HG02678 (cell line): ENCODE data around the gene ERMAP.
"Not testable (repeated sequence)": the region's sequence is repeated elsewhere in the genome, so short reads cannot be mapped to it uniquely, and the experiment has no call there.

Source experiments
- ATAC-seq: cut with Tn5 transposase; IDR thresholded peaks from one replicate; pipeline ENCODE4 v1.9.1; 2021; ENCODE audit warnings: mild to moderate bottlenecking, moderate library complexity; ENCODE audit not compliant: unreplicated experiment

The ERMAP gene

GRCh38 chr1:42807056-42807668, 9.8 kb upstream of the ERMAP start:
- no peak for ATAC-seq

GRCh38 chr1:42814815-42815214, 2.1 kb upstream of the ERMAP start:
- not testable (repeated sequence) for ATAC-seq

GRCh38 chr1:42815941-42816584, 859 bp upstream of the ERMAP start:
- ATAC-seq, result no peak

GRCh38 chr1:42817440-42817767, 482 bp downstream of the ERMAP start:
- no peak for ATAC-seq

- ATAC-seq, result no peak
Observed at GRCh38 chr1:42817976-42818375, 1.1 kb downstream of the ERMAP start.

- no peak for ATAC-seq
Observed at GRCh38 chr1:42820813-42821212, 3.9 kb downstream of the ERMAP start.

- no peak for ATAC-seq
Observed at GRCh38 chr1:42821690-42822089, 4.8 kb downstream of the ERMAP start.

- ATAC-seq, result no peak
Observed at GRCh38 chr1:42822800-42823392, 6.0 kb downstream of the ERMAP start.

GRCh38 chr1:42824481-42825035, 7.6 kb downstream of the ERMAP start:
- ATAC-seq, result no peak

- ATAC-seq, result no peak
Observed at GRCh38 chr1:42825036-42825851, 8.3 kb downstream of the ERMAP start.

GRCh38 chr1:42830631-42831030, 13.7 kb downstream of the ERMAP start:
- ATAC-seq, result no peak

- ATAC-seq, result no peak
Observed at GRCh38 chr1:42831273-42831672, 14.4 kb downstream of the ERMAP start.

- ATAC-seq, result no peak
Observed at GRCh38 chr1:42832641-42833240, 15.8 kb downstream of the ERMAP start.

- ATAC-seq, result no peak
Observed at GRCh38 chr1:42833981-42834380, 17.1 kb downstream of the ERMAP start.

GRCh38 chr1:42834803-42835202, 17.9 kb downstream of the ERMAP start:
- no peak for ATAC-seq

- no peak for ATAC-seq
Observed at GRCh38 chr1:42835422-42835821, 18.5 kb downstream of the ERMAP start.

- ATAC-seq, result no peak
Observed at GRCh38 chr1:42837709-42838108, 20.8 kb downstream of the ERMAP start.

GRCh38 chr1:42838482-42839190, 21.7 kb downstream of the ERMAP start:
- ATAC-seq, result no peak

- no peak for ATAC-seq
Observed at GRCh38 chr1:42841010-42841409, 24.1 kb downstream of the ERMAP start.

- ATAC-seq, result no peak
Observed at GRCh38 chr1:42841440-42842147, 24.7 kb downstream of the ERMAP start.
